ENCODE results near the gene CENPW.

DNA sequence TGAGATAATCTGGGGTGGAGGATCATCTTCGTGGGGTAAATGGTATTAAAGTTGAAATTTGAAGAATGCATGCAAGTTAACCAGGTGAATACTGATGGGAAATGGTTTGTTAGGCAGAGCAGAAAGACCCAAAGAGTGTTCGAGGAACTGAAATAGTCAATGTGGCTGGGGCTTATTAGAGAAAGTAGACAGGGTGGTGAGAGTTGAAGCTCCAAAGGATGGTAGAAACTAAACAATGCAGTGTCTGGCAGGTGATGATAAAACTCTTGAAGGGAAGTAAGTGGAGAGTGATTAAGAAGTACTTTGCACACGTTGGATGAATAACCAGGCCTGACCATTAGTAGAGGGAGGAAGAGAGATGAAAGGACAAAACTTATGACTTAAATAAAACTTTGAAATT is 39.8 kb upstream of the CENPW start:
- TF ChIP-seq, protein P1, sequence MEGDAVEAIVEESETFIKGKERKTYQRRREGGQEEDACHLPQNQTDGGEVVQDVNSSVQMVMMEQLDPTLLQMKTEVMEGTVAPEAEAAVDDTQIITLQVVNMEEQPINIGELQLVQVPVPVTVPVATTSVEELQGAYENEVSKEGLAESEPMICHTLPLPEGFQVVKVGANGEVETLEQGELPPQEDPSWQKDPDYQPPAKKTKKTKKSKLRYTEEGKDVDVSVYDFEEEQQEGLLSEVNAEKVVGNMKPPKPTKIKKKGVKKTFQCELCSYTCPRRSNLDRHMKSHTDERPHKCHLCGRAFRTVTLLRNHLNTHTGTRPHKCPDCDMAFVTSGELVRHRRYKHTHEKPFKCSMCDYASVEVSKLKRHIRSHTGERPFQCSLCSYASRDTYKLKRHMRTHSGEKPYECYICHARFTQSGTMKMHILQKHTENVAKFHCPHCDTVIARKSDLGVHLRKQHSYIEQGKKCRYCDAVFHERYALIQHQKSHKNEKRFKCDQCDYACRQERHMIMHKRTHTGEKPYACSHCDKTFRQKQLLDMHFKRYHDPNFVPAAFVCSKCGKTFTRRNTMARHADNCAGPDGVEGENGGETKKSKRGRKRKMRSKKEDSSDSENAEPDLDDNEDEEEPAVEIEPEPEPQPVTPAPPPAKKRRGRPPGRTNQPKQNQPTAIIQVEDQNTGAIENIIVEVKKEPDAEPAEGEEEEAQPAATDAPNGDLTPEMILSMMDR (IDR thresholded peaks at IDR 0.05), result no peak
- no peak for TF ChIP-seq POLR2A (IDR thresholded peaks at IDR 0.05)

Data from tibial nerve (tissue), 3 donors.